Measurements from ENCODE around the gene STX1A. TPM values are rescaled to one million over a fixed set of nuclear protein-coding genes. Genes with fewer than 3 reads are reported as not detected.
A peak's percentile ranks its signal among the peaks of the same experiment; 100 is the strongest.

STX1A gene
- total RNA-seq, 1 donor from 2014 or later = 13.2 TPM

DNA sequence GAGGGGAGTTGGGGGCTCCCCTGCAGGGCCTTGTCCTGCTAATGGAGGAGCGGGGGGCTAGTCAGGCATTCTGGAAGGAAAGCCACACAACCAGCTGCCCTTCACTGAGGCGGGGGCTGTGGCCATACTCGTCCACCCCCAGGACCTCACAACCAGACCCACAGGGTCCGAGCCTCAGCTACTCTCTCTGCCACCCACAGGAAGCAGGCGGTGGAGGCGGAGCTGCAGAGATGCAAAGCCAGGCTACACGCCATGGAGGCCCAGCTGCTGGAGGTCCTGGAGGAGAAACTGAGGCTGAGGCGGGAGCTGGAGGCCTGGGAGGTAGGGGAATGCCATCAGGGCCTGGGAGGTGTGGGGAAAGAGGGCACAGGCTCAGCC is 16.0 kb upstream of the STX1A start:
- H3K9me3 Mint-ChIP-seq (ENCODE audit: unreplicated experiment) = no peaks in the 10 kb centered on the region
- TF ChIP-seq, protein P1, sequence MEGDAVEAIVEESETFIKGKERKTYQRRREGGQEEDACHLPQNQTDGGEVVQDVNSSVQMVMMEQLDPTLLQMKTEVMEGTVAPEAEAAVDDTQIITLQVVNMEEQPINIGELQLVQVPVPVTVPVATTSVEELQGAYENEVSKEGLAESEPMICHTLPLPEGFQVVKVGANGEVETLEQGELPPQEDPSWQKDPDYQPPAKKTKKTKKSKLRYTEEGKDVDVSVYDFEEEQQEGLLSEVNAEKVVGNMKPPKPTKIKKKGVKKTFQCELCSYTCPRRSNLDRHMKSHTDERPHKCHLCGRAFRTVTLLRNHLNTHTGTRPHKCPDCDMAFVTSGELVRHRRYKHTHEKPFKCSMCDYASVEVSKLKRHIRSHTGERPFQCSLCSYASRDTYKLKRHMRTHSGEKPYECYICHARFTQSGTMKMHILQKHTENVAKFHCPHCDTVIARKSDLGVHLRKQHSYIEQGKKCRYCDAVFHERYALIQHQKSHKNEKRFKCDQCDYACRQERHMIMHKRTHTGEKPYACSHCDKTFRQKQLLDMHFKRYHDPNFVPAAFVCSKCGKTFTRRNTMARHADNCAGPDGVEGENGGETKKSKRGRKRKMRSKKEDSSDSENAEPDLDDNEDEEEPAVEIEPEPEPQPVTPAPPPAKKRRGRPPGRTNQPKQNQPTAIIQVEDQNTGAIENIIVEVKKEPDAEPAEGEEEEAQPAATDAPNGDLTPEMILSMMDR (IDR thresholded peaks at IDR 0.05; ENCODE audit: unreplicated experiment) = no peak
- H3K36me3 Mint-ChIP-seq (ENCODE audit: low read depth, unreplicated experiment) = no peaks in the 10 kb centered on the region
- H3K4me1 Mint-ChIP-seq (ENCODE audit: unreplicated experiment) = peaks cover under 1% of the 10 kb centered on the region
- H3K4me3 Mint-ChIP-seq (ENCODE audit: unreplicated experiment) = no peak overlapping the region
- peaks cover 3% of the 10 kb centered on the region for H3K27me3 Mint-ChIP-seq (ENCODE audit: unreplicated experiment)
- no peak overlapping the region for H3K27ac Mint-ChIP-seq (ENCODE audit: unreplicated experiment)
- DNase-seq (ENCODE audit: low spot score) = no peak

DNA sequence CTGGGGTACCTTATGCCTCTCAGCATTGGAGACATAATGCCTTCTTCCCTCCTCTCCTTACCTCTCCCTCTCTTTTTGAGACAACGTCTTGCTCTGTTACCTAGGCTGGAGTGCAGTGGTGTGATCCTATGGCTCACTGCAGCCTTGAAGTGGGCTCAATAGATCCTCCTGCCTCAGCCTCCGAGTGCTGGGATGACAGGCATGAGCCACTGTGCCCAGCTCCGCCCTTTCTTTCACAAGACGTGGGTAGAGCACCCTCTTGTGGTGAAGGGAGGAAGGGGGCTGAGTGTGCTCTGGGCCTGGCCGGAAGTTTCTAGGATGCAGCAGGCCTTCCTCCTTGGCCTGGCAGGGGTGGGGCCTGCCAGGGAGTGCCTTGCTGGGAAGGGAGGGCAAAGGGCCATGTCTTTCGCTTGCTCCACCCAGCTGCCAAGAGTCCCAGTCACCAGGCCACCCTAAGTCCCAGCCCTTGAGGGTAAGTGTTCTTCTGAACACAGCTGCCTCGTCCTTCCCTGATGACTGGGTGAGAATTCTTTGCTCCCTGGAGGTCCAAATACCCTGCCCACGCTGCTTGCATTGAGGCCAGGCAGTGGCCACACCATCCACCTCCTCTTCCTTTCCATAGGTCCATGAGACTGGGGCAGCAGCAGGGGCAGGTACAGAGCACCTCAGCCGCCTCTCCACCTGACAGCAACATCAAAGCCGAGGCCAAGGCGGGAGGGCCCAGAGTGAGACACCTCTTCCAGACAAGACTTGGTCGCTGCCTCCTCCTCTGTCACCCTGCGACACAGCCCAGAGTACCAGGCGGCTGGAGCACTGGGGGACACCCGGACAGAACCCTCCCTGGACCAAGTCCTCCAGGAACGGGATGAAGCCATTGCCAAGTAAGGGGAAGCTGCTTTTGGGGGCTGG is 15.4 kb upstream of the STX1A start:
- H3K27ac Mint-ChIP-seq (ENCODE audit: unreplicated experiment) = no peak overlapping the region

DNA sequence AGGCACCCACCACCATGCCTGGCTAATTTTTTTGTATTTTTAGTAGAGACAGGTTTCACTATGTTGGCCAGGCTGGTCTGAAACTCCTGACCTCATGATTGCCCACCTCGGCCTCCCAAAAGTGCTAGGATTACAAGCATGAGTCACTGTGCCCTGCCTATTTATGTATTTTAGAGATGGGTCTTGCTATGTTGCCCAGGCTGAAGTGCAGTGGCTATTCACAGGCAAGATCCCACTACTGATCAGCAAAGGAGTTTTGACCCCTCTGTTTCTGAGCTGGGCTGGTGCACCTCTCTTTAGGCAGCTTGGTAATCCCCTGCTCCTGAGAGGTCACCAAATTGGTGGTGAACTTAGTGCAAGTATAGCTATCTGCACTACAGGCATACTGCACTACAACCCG is 12.9 kb upstream of the STX1A start:
- Mint-ChIP-seq H3K36me3 (ENCODE audit: low read depth, unreplicated experiment) (no peaks in the 10 kb centered on the region), H3K27ac (ENCODE audit: unreplicated experiment) (no peak overlapping the region), H3K4me1 (ENCODE audit: unreplicated experiment) (peaks cover 4% of the 10 kb centered on the region)

More for the DNA sequence above, 15.4 kb upstream of the STX1A start:
- H3K4me1 Mint-ChIP-seq (ENCODE audit: unreplicated experiment) = peaks cover 4% of the 10 kb centered on the region
- H3K4me3 Mint-ChIP-seq (ENCODE audit: unreplicated experiment) = no peak overlapping the region
- TF ChIP-seq, protein P1 (IDR thresholded peaks at IDR 0.05; ENCODE audit: unreplicated experiment) = peak; percentile 68
- peaks cover 3% of the 10 kb centered on the region for H3K27me3 Mint-ChIP-seq (ENCODE audit: unreplicated experiment)
- H3K9me3 Mint-ChIP-seq (ENCODE audit: unreplicated experiment) = no peaks in the 10 kb centered on the region
- DNase-seq (ENCODE audit: low spot score) = peak; percentile 79
- no peaks in the 10 kb centered on the region for H3K36me3 Mint-ChIP-seq (ENCODE audit: low read depth, unreplicated experiment)

DNA sequence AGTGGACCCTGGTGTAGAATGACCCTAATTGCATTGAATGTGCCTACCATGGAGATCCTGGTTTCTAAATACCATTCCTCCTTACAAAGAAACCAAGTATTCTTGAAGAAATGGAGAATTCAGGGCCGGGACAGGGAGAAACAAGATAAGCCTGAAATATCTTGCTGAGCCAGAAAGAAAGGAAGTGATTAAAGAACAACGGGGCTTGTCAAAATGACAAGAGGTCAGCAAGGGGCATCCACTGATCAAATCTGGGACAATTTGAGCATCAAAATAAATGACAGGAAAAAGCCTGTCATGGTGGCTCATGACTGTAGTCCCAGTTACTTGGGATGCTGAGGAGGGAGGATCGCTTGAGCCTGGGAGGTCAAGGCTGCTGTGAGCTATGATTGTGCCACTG is 11.0 kb upstream of the STX1A start:
- H3K4me1 Mint-ChIP-seq (ENCODE audit: unreplicated experiment) = peaks cover 4% of the 10 kb centered on the region
- no peak overlapping the region for H3K27ac Mint-ChIP-seq (ENCODE audit: unreplicated experiment)
- H3K36me3 Mint-ChIP-seq (ENCODE audit: low read depth, unreplicated experiment) = no peaks in the 10 kb centered on the region
- no peaks in the 10 kb centered on the region for H3K9me3 Mint-ChIP-seq (ENCODE audit: unreplicated experiment)
- H3K4me3 Mint-ChIP-seq (ENCODE audit: unreplicated experiment) = no peak overlapping the region
- no peak for DNase-seq (ENCODE audit: low spot score)
- H3K27me3 Mint-ChIP-seq (ENCODE audit: unreplicated experiment) = no peaks in the 10 kb centered on the region
- TF ChIP-seq, protein P1 (IDR thresholded peaks at IDR 0.05; ENCODE audit: unreplicated experiment) = no peak

More for the DNA sequence above, 12.9 kb upstream of the STX1A start:
- no peak for DNase-seq (ENCODE audit: low spot score)
- Mint-ChIP-seq H3K27me3 (ENCODE audit: unreplicated experiment) (no peaks in the 10 kb centered on the region), H3K9me3 (ENCODE audit: unreplicated experiment) (no peaks in the 10 kb centered on the region), H3K4me3 (ENCODE audit: unreplicated experiment) (no peak overlapping the region)
- TF ChIP-seq, protein P1 (IDR thresholded peaks at IDR 0.05; ENCODE audit: unreplicated experiment) = no peak

DNA sequence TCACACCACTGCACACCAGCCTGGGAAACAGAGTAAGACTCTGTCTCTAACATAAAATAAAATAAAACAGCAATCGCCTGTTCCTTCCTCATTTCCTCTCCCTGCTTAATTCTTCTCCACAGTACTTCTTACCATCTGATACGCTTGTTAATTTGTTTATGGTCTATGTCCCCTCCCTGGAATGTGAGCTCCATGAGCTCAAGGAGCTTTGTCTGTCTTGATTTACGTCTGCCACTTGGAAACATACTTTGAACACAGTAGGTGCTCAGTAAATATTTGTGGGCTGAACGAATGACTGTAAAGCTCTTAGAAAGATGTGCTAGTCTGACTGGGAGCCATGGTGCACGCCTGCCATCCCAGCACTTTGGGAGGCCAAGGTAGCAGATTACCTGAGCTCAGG is 9.1 kb upstream of the STX1A start:
- DNase-seq (ENCODE audit: low spot score) = no peak
- H3K27me3 Mint-ChIP-seq (ENCODE audit: unreplicated experiment) = peaks cover 2% of the 10 kb centered on the region
- no peaks in the 10 kb centered on the region for H3K9me3 Mint-ChIP-seq (ENCODE audit: unreplicated experiment)
- no peak overlapping the region for H3K4me3 Mint-ChIP-seq (ENCODE audit: unreplicated experiment)
- TF ChIP-seq, protein P1 (IDR thresholded peaks at IDR 0.05; ENCODE audit: unreplicated experiment) = no peak
- H3K27ac Mint-ChIP-seq (ENCODE audit: unreplicated experiment) = no peak overlapping the region
- peaks cover 4% of the 10 kb centered on the region for H3K4me1 Mint-ChIP-seq (ENCODE audit: unreplicated experiment)
- no peaks in the 10 kb centered on the region for H3K36me3 Mint-ChIP-seq (ENCODE audit: low read depth, unreplicated experiment)

All from endothelial cell (in vitro differentiated cells).